Measurements from ENCODE around the gene WDPCP.
"Not testable (repeated sequence)": the region's sequence is repeated elsewhere in the genome, so short reads cannot be mapped to it uniquely, and the experiment has no call there.

The WDPCP gene

GRCh38 chr2:63444565-63445288, 143.6 kb downstream of the WDPCP start:
- DNase-seq, result peak; percentile 49

DNA sequence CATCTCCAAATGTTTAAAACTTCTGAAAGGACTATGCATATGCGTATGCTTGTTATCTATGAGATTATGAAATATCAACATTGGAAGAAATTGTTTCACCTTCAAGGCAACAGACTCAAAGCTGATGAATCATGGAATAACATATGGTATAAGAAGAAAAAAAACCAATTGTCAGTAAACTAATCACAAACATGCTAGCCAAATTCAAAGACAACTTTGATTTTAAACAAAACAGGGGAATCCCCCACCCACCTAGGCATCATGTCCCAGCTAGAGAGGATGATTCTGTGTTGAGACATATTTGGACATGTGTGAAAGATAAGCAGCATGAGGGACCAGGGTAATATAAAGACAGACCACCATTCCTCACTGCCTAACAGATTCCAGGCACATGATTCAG, 147.7 kb downstream of the WDPCP start:
- peak; percentile 41 for DNase-seq

- no peak for DNase-seq
Observed at GRCh38 chr2:63438181-63438580, 150.1 kb downstream of the WDPCP start.

DNA sequence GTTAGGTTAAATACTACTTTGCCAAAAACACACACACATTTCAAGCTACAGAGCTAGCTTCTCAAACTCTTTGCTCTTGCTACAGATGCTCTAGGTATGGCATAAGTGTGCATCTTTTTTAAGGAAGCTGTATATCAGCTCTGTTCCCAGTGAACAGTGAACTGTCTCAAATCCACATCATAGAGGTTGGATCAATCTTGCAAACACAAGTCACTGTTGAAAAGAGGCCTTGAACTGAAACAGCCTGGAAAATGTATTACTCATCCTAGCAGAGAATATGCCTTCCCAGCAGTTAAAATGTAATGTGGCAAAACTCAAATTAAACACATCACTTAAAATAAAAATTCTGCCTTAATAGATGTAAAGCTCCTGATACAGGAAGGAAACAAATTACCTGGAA, 151.8 kb downstream of the WDPCP start:
- DNase-seq, result no peak

DNA sequence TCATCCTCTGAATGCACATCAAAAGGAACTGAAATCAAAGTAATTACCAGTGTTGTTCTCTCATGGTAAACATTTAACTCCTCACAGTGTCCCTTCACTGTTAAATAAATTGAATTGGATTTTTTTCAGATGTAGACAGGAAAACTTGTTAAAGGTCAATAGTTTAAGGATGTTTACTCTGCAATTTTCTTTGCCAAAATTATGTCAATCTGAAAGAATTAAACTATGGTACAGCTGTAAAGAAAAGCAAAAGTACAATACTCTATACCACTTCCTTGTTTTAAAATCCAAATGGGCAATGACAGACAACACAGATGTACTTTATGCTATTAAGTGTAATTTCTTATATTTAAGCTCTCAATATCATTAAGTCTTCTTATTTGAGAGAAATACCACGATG, 153.2 kb downstream of the WDPCP start:
- no peak for DNase-seq

- peak; percentile 49 for DNase-seq
Observed at GRCh38 chr2:63434024-63435001, 154.0 kb downstream of the WDPCP start.

GRCh38 chr2:63432373-63432772, 155.9 kb downstream of the WDPCP start:
- DNase-seq, result no peak

GRCh38 chr2:63425606-63426005, 162.7 kb downstream of the WDPCP start:
- no peak for DNase-seq

DNA sequence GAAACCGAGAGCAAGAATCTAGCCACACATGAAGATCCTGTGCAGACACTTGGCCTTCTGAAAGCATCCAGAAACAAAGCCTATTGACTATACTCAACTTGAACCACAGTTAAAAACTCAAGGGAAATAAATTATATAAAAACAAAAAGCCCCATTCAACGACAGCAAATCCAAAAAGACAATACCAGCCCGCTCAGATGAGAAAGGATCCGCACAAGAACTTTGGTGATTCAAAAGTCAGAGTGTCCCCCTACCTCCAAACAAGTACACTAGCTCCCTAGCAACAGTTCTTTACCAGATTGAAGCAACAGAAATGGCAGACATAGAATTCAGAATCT, 163.2 kb downstream of the WDPCP start:
- DNase-seq, result no peak

DNA sequence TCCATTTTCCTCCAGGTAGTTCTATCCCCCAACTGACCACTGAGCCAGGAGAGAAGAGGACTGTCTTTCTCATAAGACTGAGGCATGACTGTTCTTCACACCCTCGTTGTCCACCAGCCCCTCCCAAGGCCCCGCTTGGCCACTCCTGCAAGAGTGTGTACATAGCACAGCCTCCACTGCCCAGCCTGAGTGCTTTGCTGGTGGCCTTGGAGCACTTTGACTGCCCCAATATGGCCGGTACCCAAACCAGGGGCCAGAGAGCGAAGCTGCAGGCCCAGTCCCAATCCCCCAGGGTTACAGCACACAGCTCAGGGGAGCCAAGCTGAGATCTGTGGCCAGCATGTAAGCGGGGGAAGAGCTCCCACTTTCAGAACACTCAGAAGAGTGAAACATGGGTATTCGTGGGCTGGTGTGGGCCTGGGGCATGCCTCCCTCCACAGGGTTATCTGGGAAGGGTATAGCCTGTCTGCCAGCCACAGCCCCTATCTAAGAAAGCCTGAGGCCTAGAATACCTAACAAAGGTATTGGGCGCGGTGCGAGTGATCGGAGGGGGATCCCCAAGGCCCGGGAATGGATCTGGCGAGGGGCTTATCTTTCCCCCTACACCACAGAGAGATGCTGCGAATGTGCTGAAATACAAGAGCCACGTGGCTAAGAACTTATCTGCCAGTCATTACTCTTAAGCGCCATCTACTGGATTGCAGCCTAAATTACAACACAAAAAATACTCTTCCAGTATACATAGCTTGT, 163.8 kb downstream of the WDPCP start:
- DNase-seq, result peak; percentile 77

- DNase-seq, result no peak
Observed at GRCh38 chr2:63422556-63422955, 165.7 kb downstream of the WDPCP start.

- peak; percentile 8 for DNase-seq
Observed at GRCh38 chr2:63408530-63408929, 179.7 kb downstream of the WDPCP start.

- DNase-seq, result no peak
Observed at GRCh38 chr2:63406641-63407040, 181.6 kb downstream of the WDPCP start.

DNA sequence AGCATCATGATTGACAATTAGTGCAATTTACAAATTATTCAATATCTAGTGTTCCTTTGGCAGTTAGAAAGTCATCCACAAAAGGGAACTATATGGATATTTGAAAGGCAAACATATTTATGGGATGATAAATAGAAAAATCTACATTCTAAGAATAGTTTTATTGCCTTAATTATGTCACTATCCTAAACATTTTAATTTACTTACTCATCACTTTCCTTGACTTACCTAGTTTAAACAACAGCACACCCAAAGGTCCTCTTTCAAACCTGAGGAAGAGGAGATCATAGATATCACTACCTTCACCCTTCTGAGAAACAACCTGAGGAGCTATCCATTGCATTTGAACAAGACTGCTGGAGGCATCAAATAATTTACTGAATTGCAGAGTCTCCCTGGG, 184.5 kb downstream of the WDPCP start:
- no peak for DNase-seq

DNA sequence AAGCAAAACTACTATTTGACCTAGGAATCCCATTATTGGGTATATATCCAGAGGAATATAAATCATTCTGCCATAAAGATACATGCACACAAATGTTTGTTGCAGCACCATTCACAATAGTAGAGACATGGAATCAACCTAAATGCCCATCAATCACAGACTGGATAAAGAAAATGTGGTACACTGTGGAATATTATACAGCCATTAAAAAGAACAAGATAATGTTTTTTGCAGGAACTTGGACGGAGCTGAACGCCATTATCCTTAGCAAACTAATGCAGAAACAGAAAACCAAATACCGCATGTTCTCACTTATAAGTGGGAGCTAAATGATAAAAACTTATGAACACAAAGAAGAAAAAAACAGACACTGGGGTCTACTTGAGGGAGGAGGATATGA, 185.4 kb downstream of the WDPCP start:
- DNase-seq, result not testable (repeated sequence)

GRCh38 chr2:63399156-63399555, 189.1 kb downstream of the WDPCP start:
- peak; percentile 96 for DNase-seq

DNA sequence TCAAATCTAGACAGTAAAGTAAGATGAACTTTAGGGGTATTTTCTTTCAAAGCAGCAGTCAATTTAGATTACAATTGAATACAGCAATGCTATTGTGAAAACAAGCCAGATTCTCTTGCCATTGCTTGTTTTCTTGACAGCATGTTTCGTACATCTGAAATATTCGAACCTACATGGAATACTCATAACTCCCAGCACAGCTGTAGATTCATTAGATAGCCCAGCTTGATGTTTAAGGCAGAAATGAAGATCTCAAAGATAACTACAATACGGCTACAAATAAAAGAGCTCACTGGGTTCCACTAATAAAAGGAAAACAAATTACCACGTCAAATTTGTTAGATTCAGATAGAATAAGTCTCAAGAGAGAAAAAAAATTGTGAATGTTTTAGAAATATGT, 208.8 kb downstream of the WDPCP start:
- no peak for DNase-seq

DNA sequence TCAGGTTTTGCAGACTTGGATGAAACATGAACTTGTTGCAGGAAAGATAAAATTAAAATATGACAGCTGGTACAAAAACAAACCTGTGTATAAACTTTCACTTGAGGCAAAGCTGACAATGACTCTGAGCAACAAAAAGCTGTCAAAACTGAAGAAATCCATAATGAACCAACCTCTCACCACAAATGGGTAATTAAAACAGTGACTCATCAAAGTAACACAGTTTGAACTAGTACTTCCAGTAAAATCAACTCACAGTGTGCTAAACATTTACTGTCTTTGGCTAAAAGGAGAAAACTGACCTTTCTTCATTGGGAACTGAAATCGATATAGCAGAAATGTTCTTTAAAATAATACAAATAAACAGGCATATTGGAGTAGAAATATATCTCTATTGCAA, 209.7 kb downstream of the WDPCP start:
- no peak for DNase-seq

GRCh38 chr2:63374341-63374740, 213.9 kb downstream of the WDPCP start:
- DNase-seq, result no peak

DNA sequence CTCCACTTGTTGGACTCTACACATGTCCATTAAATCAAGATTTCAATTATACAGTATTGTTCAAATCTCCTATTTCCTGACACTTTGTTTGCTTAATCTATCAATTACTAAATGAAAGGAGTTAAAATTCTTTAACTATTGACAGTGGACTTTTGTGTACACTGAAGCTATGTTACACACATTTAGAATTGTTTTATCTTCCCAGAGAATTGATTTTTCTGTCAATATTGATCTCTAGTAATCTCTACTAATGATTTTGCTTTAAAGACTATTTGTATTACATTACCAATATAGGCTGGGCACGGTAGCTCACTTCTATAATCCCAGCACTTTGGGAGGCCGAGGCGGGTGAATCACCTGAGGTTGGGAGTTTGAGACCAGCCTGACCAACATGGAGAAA, 215.7 kb downstream of the WDPCP start:
- DNase-seq, result no peak

DNA sequence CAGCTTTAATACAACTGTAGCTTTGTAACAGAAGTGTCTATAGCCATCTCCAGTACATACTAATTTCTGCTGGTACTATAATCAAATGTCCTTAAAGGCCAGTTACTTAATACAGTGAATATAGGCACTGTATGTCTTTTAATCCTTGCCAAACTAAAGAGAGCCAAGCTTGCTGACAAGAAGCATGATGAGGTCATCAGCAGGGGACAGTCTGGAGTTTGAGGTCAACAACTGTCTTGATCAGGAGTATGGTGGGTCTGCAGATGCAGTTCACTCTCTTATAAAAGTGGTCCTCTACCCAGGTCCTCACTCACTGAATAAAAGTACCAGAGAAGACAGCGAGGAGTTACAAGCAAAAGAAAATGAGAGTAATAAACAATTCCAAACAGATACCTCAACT, 219.1 kb downstream of the WDPCP start:
- no peak for DNase-seq

DNA sequence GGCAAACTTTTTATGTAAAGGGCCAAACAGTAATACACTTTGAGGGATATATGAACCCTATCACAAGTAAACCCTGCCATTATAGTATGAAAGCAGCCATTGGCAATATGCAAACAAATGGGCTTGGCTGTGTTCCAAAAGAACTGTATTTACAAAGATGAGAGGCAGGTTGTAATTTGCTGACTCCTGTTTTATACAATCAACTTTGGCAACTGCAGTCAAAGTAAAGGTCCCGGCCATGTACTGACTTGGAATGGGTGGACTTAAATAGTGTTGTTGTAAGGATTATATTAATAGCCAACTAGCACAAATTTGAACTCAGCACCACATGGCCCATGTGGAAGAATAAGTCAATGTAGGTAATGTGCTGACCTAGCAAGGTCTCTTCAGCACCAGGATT, 223.4 kb downstream of the WDPCP start:
- no peak for DNase-seq

DNA sequence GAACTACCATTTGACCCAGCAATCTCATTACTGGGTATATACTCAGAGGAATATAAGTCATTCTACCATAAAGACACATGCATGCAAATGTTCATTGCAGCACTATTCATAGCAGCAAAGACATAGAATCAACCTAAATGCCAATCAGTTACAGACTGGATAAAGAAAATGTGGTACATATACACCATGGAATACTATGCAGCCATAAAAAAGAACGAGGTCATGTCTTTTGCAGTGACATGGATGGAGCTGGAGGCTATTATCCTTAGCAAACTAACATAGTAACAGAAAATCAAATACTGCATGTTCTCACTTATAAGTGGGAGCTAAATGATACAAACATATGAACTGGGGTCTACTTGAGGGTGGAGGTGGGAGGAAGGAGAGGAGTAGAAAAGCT, 230.6 kb downstream of the WDPCP start:
- not testable (repeated sequence) for DNase-seq

DNA sequence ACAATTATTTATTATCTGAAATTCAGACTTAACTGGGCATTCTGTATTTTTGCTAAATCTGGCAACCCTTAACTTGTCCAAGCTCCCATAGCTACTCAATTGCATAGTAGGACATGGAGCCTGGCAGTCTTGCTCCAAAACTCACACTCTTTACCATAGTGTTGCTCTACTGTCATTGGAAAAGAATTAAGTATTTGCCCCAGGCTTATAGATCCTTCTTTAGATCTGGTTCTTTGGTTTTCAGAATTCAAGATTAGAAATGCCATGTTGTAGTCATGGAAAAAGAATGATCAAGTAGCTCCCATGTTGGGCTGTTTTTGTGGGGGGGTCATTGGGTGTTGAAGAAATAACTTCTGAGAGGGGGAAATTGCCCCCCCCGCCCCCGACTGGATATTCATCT, 240.9 kb downstream of the WDPCP start:
- DNase-seq, result no peak

Measured in NCI-H82 (cell line).